ENCODE results near the gene SLC22A23.
"Not testable (repeated sequence)": the region's sequence is repeated elsewhere in the genome, so short reads cannot be mapped to it uniquely, and the experiment has no call there.

Gene SLC22A23

GRCh38 chr6:3263096-3263495, 193.8 kb downstream of the SLC22A23 start:
- DNase-seq (ENCODE audit: low spot score): no peak

- DNase-seq (ENCODE audit: low spot score): no peak
Measured at GRCh38 chr6:3261921-3262320, 194.9 kb downstream of the SLC22A23 start.

- no peak for DNase-seq (ENCODE audit: low spot score)
Measured at GRCh38 chr6:3261518-3261820, 195.4 kb downstream of the SLC22A23 start.

GRCh38 chr6:3260772-3261517, 195.9 kb downstream of the SLC22A23 start:
- no peak for DNase-seq (ENCODE audit: low spot score)

- DNase-seq (ENCODE audit: low spot score): no peak
Measured at GRCh38 chr6:3260296-3260695, 196.6 kb downstream of the SLC22A23 start.

- no peak for DNase-seq (ENCODE audit: low spot score)
Measured at GRCh38 chr6:3259491-3259958, 197.3 kb downstream of the SLC22A23 start.

- DNase-seq (ENCODE audit: low spot score): peak; percentile 88
Measured at GRCh38 chr6:3258720-3259490, 197.9 kb downstream of the SLC22A23 start, which contains the start of gene PSMG4. Gene PSMG4, plus strand, starts transcription at chr6:3258947. Its CDS starts 76 bp downstream, at chr6:3259023.

- no peak for DNase-seq (ENCODE audit: low spot score)
Measured at GRCh38 chr6:3258201-3258600, 198.6 kb downstream of the SLC22A23 start.

GRCh38 chr6:3253597-3253961, 203.3 kb downstream of the SLC22A23 start:
- no peak for DNase-seq (ENCODE audit: low spot score)

GRCh38 chr6:3252861-3253596, 203.8 kb downstream of the SLC22A23 start:
- no peak for DNase-seq (ENCODE audit: low spot score)

GRCh38 chr6:3252369-3252768, 204.5 kb downstream of the SLC22A23 start:
- no peak for DNase-seq (ENCODE audit: low spot score)

GRCh38 chr6:3251462-3252314, 205.2 kb downstream of the SLC22A23 start:
- peak; percentile 77 for DNase-seq (ENCODE audit: low spot score)

- DNase-seq (ENCODE audit: low spot score): peak; percentile 59
Measured at GRCh38 chr6:3250231-3250675, 206.6 kb downstream of the SLC22A23 start.

- no peak for DNase-seq (ENCODE audit: low spot score)
Measured at GRCh38 chr6:3249821-3250220, 207.0 kb downstream of the SLC22A23 start.

- peak; percentile 98 for DNase-seq (ENCODE audit: low spot score)
Measured at GRCh38 chr6:3247255-3248146, 209.3 kb downstream of the SLC22A23 start.

GRCh38 chr6:3245216-3245615, 211.6 kb downstream of the SLC22A23 start:
- no peak for DNase-seq (ENCODE audit: low spot score)

- DNase-seq (ENCODE audit: low spot score): not testable (repeated sequence)
Measured at GRCh38 chr6:3244832-3245161, 212.1 kb downstream of the SLC22A23 start.

- DNase-seq (ENCODE audit: low spot score): no peak
Measured at GRCh38 chr6:3244003-3244831, 212.6 kb downstream of the SLC22A23 start.

GRCh38 chr6:3242768-3243167, 214.1 kb downstream of the SLC22A23 start:
- DNase-seq (ENCODE audit: low spot score): no peak

GRCh38 chr6:3241745-3242144, 215.1 kb downstream of the SLC22A23 start:
- not testable (repeated sequence) for DNase-seq (ENCODE audit: low spot score)

Measured in globus pallidus (tissue), 1 donor.